Caco-2 (cell line): ENCODE data around the gene ITPRID1. TPM values are rescaled to one million over a fixed set of nuclear protein-coding genes. Genes with fewer than 3 reads are reported as not detected.

ENCODE experiments used
- BruUV-seq: library from RNA; stranded (reverse); fragments of 400-500 nt; replicated peaks from 2 replicates; lab custom pipeline; 2021; lab: Mats Ljungman, UMichigan
- CTCF ChIA-PET: fragments of 300-600 bp; sonication (Branson Sonifier 250); formaldehyde crosslinking; loops from one replicate; lab custom pipeline; 2022; ENCODE audit warnings: antibody characterized with exemption; lab: Charles Lee
- POLR2A ChIA-PET: fragments of 300-600 bp; sonication (Branson Sonifier 250); formaldehyde crosslinking; loops from one replicate; lab custom pipeline; 2022; ENCODE audit warnings: antibody characterized with exemption; lab: Charles Lee
- DNase-seq, 2 experiments: peaks; one replicate each; pipeline versions ENCODE4 v3.0.0 to v3.0.0-alpha.2; 2020 to 2022
- H3K27me3 ChIP-seq: replicated peaks from 2 replicates; pipeline ENCODE4 v1.6.0; 2011; ENCODE audit warnings: low read length; ENCODE audit not compliant: control insufficient read depth, insufficient read depth
- H3K36me3 ChIP-seq: 2 replicates; pipeline ENCODE4 v1.5.1; 2011; ENCODE audit warnings: low read length; ENCODE audit not compliant: control insufficient read depth, insufficient read depth
- H3K4me1 ChIP-seq: fragments of 250-450 bp; sonication (Bioruptor Pico); 2 replicates; pipeline ENCODE4 v1.5.1; 2020; ENCODE audit warnings: mild to moderate bottlenecking
- H3K4me3 ChIP-seq: 2 replicates; pipeline ENCODE4 v1.5.1; 2011; ENCODE audit warnings: low read depth, mild to moderate bottlenecking, control low read depth, low read length
- H3K9me3 ChIP-seq: fragments of 250-450 bp; sonication (Bioruptor Pico); 2 replicates; pipeline ENCODE4 v1.5.1; 2020; ENCODE audit warnings: mild to moderate bottlenecking, moderate library complexity
- H3K27ac Mint-ChIP-seq: one replicate; pipeline ENCODE4 v1.8.0; 2022; ENCODE audit warnings: mixed read lengths; ENCODE audit not compliant: unreplicated experiment
- H3K27me3 Mint-ChIP-seq: one replicate; pipeline ENCODE4 v1.8.0; 2022; ENCODE audit warnings: mixed read lengths; ENCODE audit not compliant: insufficient read depth, unreplicated experiment
- H3K36me3 Mint-ChIP-seq: one replicate; pipeline ENCODE4 v1.8.0; 2022; ENCODE audit warnings: mild to moderate bottlenecking, mixed read lengths; ENCODE audit not compliant: insufficient read depth, unreplicated experiment
- H3K4me1 Mint-ChIP-seq: one replicate; pipeline ENCODE4 v1.8.0; 2022; ENCODE audit warnings: low read depth, mixed read lengths; ENCODE audit not compliant: unreplicated experiment
- H3K4me3 Mint-ChIP-seq: one replicate; pipeline ENCODE4 v1.8.0; 2022; ENCODE audit warnings: mild to moderate bottlenecking, moderate library complexity, mixed read lengths; ENCODE audit not compliant: unreplicated experiment
- H3K9me3 Mint-ChIP-seq: one replicate; pipeline ENCODE4 v1.8.0; 2022; ENCODE audit warnings: mixed read lengths; ENCODE audit not compliant: unreplicated experiment
- intact Hi-C: fragments of 100-400 bp; cut with micrococcal nuclease; formaldehyde crosslinking; loops from one replicate; pipeline ENCODE4 v1.10.0; 2022; ENCODE audit not compliant: unreplicated experiment
- total RNA-seq: library from RNA; stranded (reverse); gene quantifications from 2 replicates; pipeline ENCODE4 v1.2.3, GENCODE V29; 2022
- TF ChIP-seq, protein P1 (sequence below), 2 experiments: fragments of 200-600 bp in 1 of 2; IDR thresholded peaks; 1 replicate in 1 of 2; 2 replicates in 1 of 2; pipeline versions ENCODE4 v1.5.1 to v1.8.0; 2011 to 2022; ENCODE audit warnings: antibody characterized with exemption in 1 of 2, control low read depth in 1 of 2, inconsistent platforms in 1 of 2, low read depth in 1 of 2, low read length in 1 of 2, mild to moderate bottlenecking in 1 of 2, moderate library complexity in 1 of 2; ENCODE audit not compliant: insufficient read depth in 1 of 2, severe bottlenecking in 1 of 2, unreplicated experiment in 1 of 2

ITPRID1 gene
- total RNA-seq, 1 experiment from 2014 or later: 0.09 TPM

DNA sequence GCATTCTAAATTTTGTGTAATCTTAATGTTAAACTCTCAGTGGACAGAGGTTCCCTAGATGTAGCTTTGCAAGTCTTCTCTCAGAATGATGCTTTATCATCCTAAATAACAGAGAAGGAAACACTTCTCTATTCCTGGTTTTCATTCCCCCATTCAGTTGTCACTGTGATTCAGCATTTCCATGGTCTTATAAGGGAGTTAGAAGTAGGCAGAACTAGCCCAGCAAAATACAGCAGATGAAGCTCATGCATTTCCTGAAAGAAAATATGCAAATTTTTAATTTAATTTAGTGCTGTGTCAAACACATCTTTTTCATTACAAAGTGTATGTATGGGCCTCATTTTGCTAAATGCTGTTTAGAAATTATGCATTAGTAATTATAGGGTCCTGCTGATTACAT lies 70.1 kb downstream of the ITPRID1 start:
- no peaks in the 10 kb centered on the region for H3K36me3 Mint-ChIP-seq
- DNase-seq: no peak
- no peaks in the 10 kb centered on the region for H3K27me3 ChIP-seq
- TF ChIP-seq, protein P1, sequence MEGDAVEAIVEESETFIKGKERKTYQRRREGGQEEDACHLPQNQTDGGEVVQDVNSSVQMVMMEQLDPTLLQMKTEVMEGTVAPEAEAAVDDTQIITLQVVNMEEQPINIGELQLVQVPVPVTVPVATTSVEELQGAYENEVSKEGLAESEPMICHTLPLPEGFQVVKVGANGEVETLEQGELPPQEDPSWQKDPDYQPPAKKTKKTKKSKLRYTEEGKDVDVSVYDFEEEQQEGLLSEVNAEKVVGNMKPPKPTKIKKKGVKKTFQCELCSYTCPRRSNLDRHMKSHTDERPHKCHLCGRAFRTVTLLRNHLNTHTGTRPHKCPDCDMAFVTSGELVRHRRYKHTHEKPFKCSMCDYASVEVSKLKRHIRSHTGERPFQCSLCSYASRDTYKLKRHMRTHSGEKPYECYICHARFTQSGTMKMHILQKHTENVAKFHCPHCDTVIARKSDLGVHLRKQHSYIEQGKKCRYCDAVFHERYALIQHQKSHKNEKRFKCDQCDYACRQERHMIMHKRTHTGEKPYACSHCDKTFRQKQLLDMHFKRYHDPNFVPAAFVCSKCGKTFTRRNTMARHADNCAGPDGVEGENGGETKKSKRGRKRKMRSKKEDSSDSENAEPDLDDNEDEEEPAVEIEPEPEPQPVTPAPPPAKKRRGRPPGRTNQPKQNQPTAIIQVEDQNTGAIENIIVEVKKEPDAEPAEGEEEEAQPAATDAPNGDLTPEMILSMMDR (IDR thresholded peaks at IDR 0.05; ENCODE audit: insufficient read depth in 1 of 2, low read depth in 1 of 2, low read length in 1 of 2, severe bottlenecking in 1 of 2, unreplicated experiment in 1 of 2): no peak
- no peaks in the 10 kb centered on the region for H3K4me1 ChIP-seq
- H3K27ac Mint-ChIP-seq: no peak overlapping the region
- H3K27me3 Mint-ChIP-seq: no peaks in the 10 kb centered on the region
- H3K9me3 Mint-ChIP-seq: no peaks in the 10 kb centered on the region
- ChIA-PET CTCF (no interaction called here), POLR2A (no interaction called here)
- no peaks in the 10 kb centered on the region for H3K4me1 Mint-ChIP-seq
- H3K4me3 ChIP-seq: no peak overlapping the region
- BruUV-seq: no TSS peak
- no peak overlapping the region for H3K4me3 Mint-ChIP-seq
- peaks cover 3% of the 10 kb centered on the region; the same call in 1 of the 2 replicates for H3K9me3 ChIP-seq
- H3K36me3 ChIP-seq: no peaks in the 10 kb centered on the region
- intact Hi-C loops: no loop called here

DNA sequence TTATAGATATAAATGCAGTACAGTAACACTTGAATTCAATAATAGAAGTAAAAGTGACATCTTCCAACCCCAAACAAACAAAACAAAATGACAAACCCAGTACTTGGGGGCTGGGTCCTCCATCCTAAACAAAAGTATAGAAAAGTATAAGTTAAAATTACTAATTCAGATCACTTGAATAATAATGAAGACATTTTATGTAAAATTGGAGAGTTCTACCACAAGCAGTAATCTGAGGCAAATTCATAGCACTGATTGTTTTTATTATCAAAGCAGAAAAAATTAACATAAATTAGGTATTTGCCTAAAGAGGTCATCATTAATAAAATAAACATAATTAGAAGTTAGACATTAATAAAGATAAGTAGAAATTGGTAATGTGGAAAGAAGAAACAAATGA lies 81.5 kb downstream of the ITPRID1 start:
- Histone ChIP-seq H3K4me3 (no peak overlapping the region), H3K4me1 (no peaks in the 10 kb centered on the region), H3K9me3 (no peaks in the 10 kb centered on the region), H3K27me3 (no peaks in the 10 kb centered on the region), H3K36me3 (no peaks in the 10 kb centered on the region)
- no TSS peak for BruUV-seq
- Mint-ChIP-seq H3K9me3 (no peaks in the 10 kb centered on the region), H3K36me3 (no peaks in the 10 kb centered on the region), H3K4me3 (no peak overlapping the region), H3K27me3 (no peaks in the 10 kb centered on the region), H3K27ac (no peak overlapping the region), H3K4me1 (no peaks in the 10 kb centered on the region)
- TF ChIP-seq, protein P1 (IDR thresholded peaks at IDR 0.05; ENCODE audit: insufficient read depth in 1 of 2, low read depth in 1 of 2, low read length in 1 of 2, severe bottlenecking in 1 of 2, unreplicated experiment in 1 of 2): no peak
- ChIA-PET CTCF (no interaction called here), POLR2A (no interaction called here)
- DNase-seq: no peak
- intact Hi-C loops: no loop called here

DNA sequence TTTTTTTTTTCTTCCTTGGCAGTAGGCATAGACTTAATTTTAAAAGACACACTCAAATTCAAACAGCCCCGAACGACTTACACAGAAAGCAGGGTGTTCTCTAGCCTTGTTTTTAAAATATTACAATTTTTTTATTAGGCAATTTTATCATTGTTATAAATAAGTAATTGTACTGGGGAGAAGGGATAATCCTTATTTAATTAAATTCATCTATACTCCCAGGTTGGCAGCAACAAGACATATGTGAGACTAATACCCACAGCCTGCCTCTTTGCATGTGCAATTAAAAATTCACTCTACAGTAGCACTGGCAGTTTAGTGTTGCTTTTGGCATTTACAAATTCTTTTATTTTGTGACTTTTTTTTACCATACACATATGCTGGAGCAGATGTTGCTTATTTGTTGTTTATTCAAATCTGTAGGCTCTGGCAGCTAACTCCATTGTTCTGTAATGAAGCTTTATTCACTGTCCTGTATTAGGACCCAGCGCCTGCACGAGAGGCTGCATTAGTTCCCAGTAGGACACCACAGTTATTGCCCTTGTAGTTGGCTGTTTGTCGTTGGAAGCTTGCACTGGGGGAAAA lies 88.2 kb downstream of the ITPRID1 start:
- H3K36me3 ChIP-seq: no peaks in the 10 kb centered on the region

More for the DNA sequence above, 88.2 kb downstream of the ITPRID1 start:
- Mint-ChIP-seq H3K36me3 (no peaks in the 10 kb centered on the region), H3K27ac (no peak overlapping the region), H3K27me3 (peaks cover 7% of the 10 kb centered on the region), H3K4me3 (no peak overlapping the region), H3K9me3 (no peaks in the 10 kb centered on the region), H3K4me1 (no peaks in the 10 kb centered on the region)
- H3K9me3 ChIP-seq: no peaks in the 10 kb centered on the region
- DNase-seq: no peak
- no peaks in the 10 kb centered on the region for H3K4me1 ChIP-seq
- ChIA-PET POLR2A (no interaction called here), CTCF (no interaction called here)
- TF ChIP-seq, protein P1 (IDR thresholded peaks at IDR 0.05; ENCODE audit: insufficient read depth in 1 of 2, low read depth in 1 of 2, low read length in 1 of 2, severe bottlenecking in 1 of 2, unreplicated experiment in 1 of 2): no peak
- intact Hi-C loops: no loop called here
- no peaks in the 10 kb centered on the region for H3K27me3 ChIP-seq
- no peak overlapping the region for H3K4me3 ChIP-seq
- no TSS peak for BruUV-seq
